K562 (cell line): ENCODE data around the gene B3GNT7. TPM values are rescaled to one million over a fixed set of nuclear protein-coding genes. Genes with fewer than 3 reads are reported as not detected.

Experiments
- ARHGAP35 ChIP-seq: fragments of 450-650 bp; IDR thresholded peaks from 2 replicates; pipeline ENCODE4 v1.6.1; 2018; ENCODE audit not compliant: partially characterized antibody
- ARID2 ChIP-seq: fragments of 450-650 bp; IDR thresholded peaks from 2 replicates; pipeline ENCODE4 v1.6.1; 2017; ENCODE audit warnings: antibody characterized with exemption, mild to moderate bottlenecking
- CBX3 ChIP-seq, 2 experiments: IDR thresholded peaks; 1 replicate in 1 of 2; 2 replicates in 1 of 2; pipeline ENCODE4 v1.6.1; 2012; ENCODE audit warnings: inconsistent platforms in 2 of 2, low read length in 2 of 2, borderline replicate concordance in 1 of 2, control low read depth in 1 of 2
- FOXJ2 ChIP-seq: fragments of 200-800 bp; sonication (Bioruptor generic); IDR thresholded peaks from 2 replicates; pipeline ENCODE4 v1.6.1; 2016; ENCODE audit warnings: missing genetic modification characterization, missing compliant biosample characterization
- GABPA ChIP-seq: fragments of 200-800 bp; sonication (Bioruptor generic); conservative IDR thresholded peaks from 2 replicates; pipeline ENCODE4 v1.6.1; 2016; ENCODE audit warnings: low read depth, missing genetic modification characterization, missing compliant biosample characterization
- HNRNPUL1 ChIP-seq: fragments of 200-400 bp; formaldehyde crosslinking; IDR thresholded peaks from 2 replicates; pipeline ENCODE4 v1.6.1; 2017; ENCODE audit warnings: low read length
- KDM1A ChIP-seq, 2 experiments: fragments of 450-650 bp; IDR thresholded peaks; 2 replicates each; pipeline ENCODE4 v1.6.1; 2016; ENCODE audit warnings: mild to moderate bottlenecking in 2 of 2
- MCM2 ChIP-seq: fragments of 450-650 bp; IDR thresholded peaks from 2 replicates; pipeline ENCODE4 v1.6.1; 2017; ENCODE audit warnings: low read depth, mild to moderate bottlenecking
- MITF ChIP-seq: IDR thresholded peaks from 2 replicates; pipeline ENCODE4 v1.6.1; 2014; ENCODE audit warnings: antibody characterized with exemption
- NONO ChIP-seq, 2 experiments: fragments of 200-400 bp in 1 of 2; fragments of 450-650 bp in 1 of 2; formaldehyde crosslinking in 1 of 2; IDR thresholded peaks; 2 replicates each; pipeline ENCODE4 v1.6.1; 2017; ENCODE audit warnings: low read depth in 2 of 2, mild to moderate bottlenecking in 2 of 2, moderate library complexity in 2 of 2, low read length in 1 of 2
- NR2C1 ChIP-seq, 2 experiments: fragments of 450-650 bp; IDR thresholded peaks; 2 replicates each; pipeline ENCODE4 v1.6.1; 2017; ENCODE audit warnings: mild to moderate bottlenecking in 2 of 2, antibody characterized with exemption in 1 of 2, inconsistent platforms in 1 of 2, missing compliant biosample characterization in 1 of 2, missing genetic modification characterization in 1 of 2
- PRDM10 ChIP-seq: fragments of 450-650 bp; IDR thresholded peaks from 2 replicates; pipeline ENCODE4 v1.6.1; 2018; ENCODE audit not compliant: partially characterized antibody
- TCFL5 ChIP-seq: fragments of 250-450 bp; sonication (Bioruptor Pico); conservative IDR thresholded peaks from 2 replicates; pipeline ENCODE4 v1.6.1; 2021; ENCODE audit warnings: mild to moderate bottlenecking, moderate library complexity, matching md5 sums
- THAP12 ChIP-seq: fragments of 250-450 bp; sonication (Bioruptor Pico); IDR thresholded peaks from 2 replicates; pipeline ENCODE4 v1.9.0; 2021; ENCODE audit warnings: mild to moderate bottlenecking, inconsistent platforms
- THAP7 ChIP-seq: fragments of 250-450 bp; sonication (Bioruptor Pico); IDR thresholded peaks from 2 replicates; pipeline ENCODE4 v1.5.0; 2021
- ZNF121 ChIP-seq: sonication (generic); formaldehyde crosslinking; conservative IDR thresholded peaks from 2 replicates; pipeline ENCODE4 v1.8.0; 2022; ENCODE audit warnings: missing genetic modification reagents
- ZNF354B ChIP-seq: fragments of 250-450 bp; sonication (Bioruptor Pico); IDR thresholded peaks from 2 replicates; pipeline ENCODE4 v1.4.0; 2020
- ZNF511 ChIP-seq: sonication (generic); formaldehyde crosslinking; IDR thresholded peaks from 2 replicates; pipeline ENCODE4 v1.8.0; 2022; ENCODE audit warnings: mild to moderate bottlenecking, missing genetic modification reagents
- ZNF695 ChIP-seq: fragments of 450-650 bp; formaldehyde crosslinking; IDR thresholded peaks from 2 replicates; pipeline ENCODE4 v1.4.0; 2020; ENCODE audit warnings: mild to moderate bottlenecking, moderate library complexity
- polyA plus RNA-seq, 8 experiments: library from polyadenylated mRNA; depleted of rRNA in 4 of 8; stranded (reverse) in 5 of 8; unstranded in 3 of 8; fragments of >200 nt; fragmentation: Nextera tagmentation in 2 of 8; fragmentation: Illumina TruSeq in 1 of 8; extraction: Ambion mirVana in 2 of 8; extraction: Trizol in 1 of 8; gene quantifications; 2 replicates each; pipeline versions ENCODE4 v1.2.1 to v1.2.3, GENCODE V29; 2011 to 2014; ENCODE audit warnings: inconsistent platforms in 1 of 8, missing spikeins in 1 of 8
- total RNA-seq, 7 experiments: library from RNA; depleted of rRNA in 6 of 7; stranded (reverse); fragments of >200 nt in 6 of 7; fragmentation: Illumina TruSeq in 2 of 7; extraction: Trizol in 2 of 7; gene quantifications; 2 replicates each; pipeline versions ENCODE4 v1.2.1 to v1.2.3, GENCODE V29; 2011 to 2021; ENCODE audit warnings: low replicate concordance in 1 of 7

Gene B3GNT7
- total and polyA plus RNA-seq, 9 of the 15 experiments (the other 6 are each of a cell fraction or from before 2014, with no cell fraction given), result 0.20 TPM; not detected in 8

- TF ChIP-seq PRDM10, result peak; percentile 49
- TF ChIP-seq FOXJ2 (tag), result no peak
- peak; percentile 47 for TF ChIP-seq NR2C1 (IDR thresholded peaks at IDR 0.05)
- 0 out of 2 replicates have a peak, but pooled peaks have one; percentile 22 for TF ChIP-seq NR2C1 (tag; IDR thresholded peaks at IDR 0.05)
- TF ChIP-seq HNRNPUL1, result no peak
- no peak for TF ChIP-seq ZNF354B (CRISPR knock-in tag)
- TF ChIP-seq NONO (IDR thresholded peaks at IDR 0.05; ENCODE audit: low read depth in 2 of 2, low read length in 1 of 2), result no peak
- TF ChIP-seq KDM1A (IDR thresholded peaks at IDR 0.05), result no peak
- no peak for TF ChIP-seq CBX3 (IDR thresholded peaks at IDR 0.05; ENCODE audit: borderline replicate concordance in 1 of 2, low read length in 2 of 2)
- no peak for TF ChIP-seq TCFL5 (CRISPR knock-in tag)
- no peak for TF ChIP-seq THAP12 (CRISPR knock-in tag)
- TF ChIP-seq MCM2, result no peak
- TF ChIP-seq GABPA (tag), result peak; percentile 58
- no peak for TF ChIP-seq ARID2
- TF ChIP-seq ARHGAP35, result no peak
- TF ChIP-seq ZNF695, result no peak
- no peak for TF ChIP-seq ZNF121 (CRISPR knock-in tag)
- TF ChIP-seq THAP7 (CRISPR knock-in tag), result no peak
- TF ChIP-seq ZNF511 (CRISPR knock-in tag), result no peak
- no peak for TF ChIP-seq MITF
Measured at GRCh38 chr2:231361701-231362554, 33.6 kb upstream of the B3GNT7 start (continued).
